NCI-H69 (cell line): ENCODE results near the gene CD300LG.

Source experiments
- DNase-seq: peaks from one replicate; lab custom pipeline; 2025; lab: John Stamatoyannopoulos, UW

Gene CD300LG

GRCh38 chr17:43825567-43825966 is 21.4 kb upstream of the CD300LG start:
- DNase-seq, result no peak

GRCh38 chr17:43826206-43826605 is 20.8 kb upstream of the CD300LG start:
- no peak for DNase-seq

- no peak for DNase-seq
These were observed 19.4 kb upstream of the CD300LG start for GRCh38 chr17:43827596-43827995.

GRCh38 chr17:43829738-43830137 is 17.2 kb upstream of the CD300LG start:
- no peak for DNase-seq

- no peak for DNase-seq
These were observed 16.4 kb upstream of the CD300LG start for GRCh38 chr17:43830510-43831140.

GRCh38 chr17:43831633-43832032 is 15.3 kb upstream of the CD300LG start:
- no peak for DNase-seq

- DNase-seq, result peak; percentile 57
These were observed 14.6 kb upstream of the CD300LG start for GRCh38 chr17:43832168-43832975.

- DNase-seq, result peak; percentile 90
These were observed 13.8 kb upstream of the CD300LG start, which contains the start of gene MPP3 for GRCh38 chr17:43832976-43833829. Gene MPP3 (minus strand): TSS chr17:43833146. CDS start chr17:43831906, 1,240 bp downstream.

GRCh38 chr17:43834106-43834505 is 12.9 kb upstream of the CD300LG start:
- peak; percentile 11 for DNase-seq

- DNase-seq, result peak; percentile 99
These were observed 7.3 kb upstream of the CD300LG start for GRCh38 chr17:43839670-43840108.

GRCh38 chr17:43840814-43841213 is 6.2 kb upstream of the CD300LG start:
- peak; percentile 28 for DNase-seq

- no peak for DNase-seq
These were observed 5.7 kb upstream of the CD300LG start for GRCh38 chr17:43841282-43841681.

GRCh38 chr17:43842091-43842974 is 4.6 kb upstream of the CD300LG start:
- DNase-seq, result peak; percentile 38

- DNase-seq, result no peak
These were observed 4.0 kb upstream of the CD300LG start for GRCh38 chr17:43842975-43843325.

- DNase-seq, result no peak
These were observed 2.7 kb upstream of the CD300LG start for GRCh38 chr17:43844241-43844640.

- DNase-seq, result no peak
These were observed 1.2 kb upstream of the CD300LG start for GRCh38 chr17:43845766-43846165.

GRCh38 chr17:43846221-43846712 is 709 bp upstream of the CD300LG start:
- DNase-seq, result peak; percentile 67

GRCh38 chr17:43848601-43849000 is 1.6 kb downstream of the CD300LG start:
- no peak for DNase-seq

GRCh38 chr17:43849116-43849515 is 2.1 kb downstream of the CD300LG start:
- DNase-seq, result no peak

- DNase-seq, result no peak
These were observed 5.6 kb downstream of the CD300LG start for GRCh38 chr17:43852571-43852970.

- no peak for DNase-seq
These were observed 6.6 kb downstream of the CD300LG start for GRCh38 chr17:43853546-43853945.
